B cell (primary cell): ENCODE results near the gene FBN2. TPM values are rescaled to one million over a fixed set of nuclear protein-coding genes. Genes with fewer than 3 reads are reported as not detected.

Source experiments
- ATAC-seq: fragments of 200-7000 bp; cut with Tn5 transposase; one replicate; pipeline ENCODE4 v1.10.0; 2021; ENCODE audit warnings: low read depth, mild to moderate bottlenecking, moderate number of reproducible peaks, moderate library complexity
- CTCF ChIA-PET: fragments of 350-600 bp; sonication (Branson Sonifier 250); formaldehyde crosslinking; loops from one replicate; lab custom pipeline; 2021; ENCODE audit warnings: antibody characterized with exemption, inconsistent platforms; lab: Charles Lee
- POLR2A ChIA-PET: fragments of 350-600 bp; sonication (Branson Sonifier 250); formaldehyde crosslinking; loops from one replicate; lab custom pipeline; 2021; ENCODE audit warnings: antibody characterized with exemption; lab: Charles Lee
- DNase-seq: peaks from one replicate; pipeline ENCODE4 v3.0.0; 2013
- H2AFZ ChIP-seq: 2 replicates; pipeline ENCODE4 v1.6.1; 2012; ENCODE audit warnings: mild to moderate bottlenecking, low read depth, low read length; ENCODE audit not compliant: insufficient read depth, poor library complexity, severe bottlenecking
- H3K27ac ChIP-seq, 2 donors: 1 replicate in 1 of 2; 2 replicates in 1 of 2; pipeline ENCODE4 v1.5.1; 2012 to 2013; ENCODE audit warnings: low read length in 2 of 2, mild to moderate bottlenecking in 2 of 2, moderate library complexity in 1 of 2
- H3K27me3 ChIP-seq, 4 experiments: fragments of 200-600 bp in 1 of 4; sonication (generic) in 1 of 4; replicated peaks in 1 of 4; 1 replicate in 2 of 4; 2 replicates in 2 of 4; pipeline versions ENCODE4 v1.6.1 to v1.7.0; 2013 to 2016; ENCODE audit warnings: low read length in 3 of 4, mild to moderate bottlenecking in 2 of 4, mixed read lengths in 1 of 4, moderate library complexity in 1 of 4; ENCODE audit not compliant: insufficient read depth in 4 of 4, control insufficient read depth in 3 of 4; ENCODE audit errors: control extremely low read depth in 1 of 4
- H3K36me3 ChIP-seq, 2 experiments: replicated peaks in 1 of 2; 1 replicate in 1 of 2; 2 replicates in 1 of 2; pipeline versions ENCODE4 v1.6.1 to v1.7.1; 2013; ENCODE audit warnings: low read length in 1 of 2; ENCODE audit not compliant: insufficient read depth in 2 of 2, control insufficient read depth in 1 of 2; ENCODE audit errors: control extremely low read depth in 1 of 2, extremely low read depth in 1 of 2
- H3K4me1 ChIP-seq, 2 donors: fragments of 200-600 bp in 1 of 2; sonication (generic) in 1 of 2; 1 replicate in 1 of 2; 2 replicates in 1 of 2; pipeline versions ENCODE4 v1.5.1 to v1.6.1; 2013 to 2017; ENCODE audit warnings: low read length in 2 of 2; ENCODE audit not compliant: control insufficient read depth in 2 of 2, insufficient read depth in 2 of 2
- H3K4me2 ChIP-seq: replicated peaks from 2 replicates; pipeline ENCODE3; 2012; ENCODE audit warnings: mild to moderate bottlenecking, low read depth, low read length; ENCODE audit not compliant: poor library complexity, severe bottlenecking
- H3K4me3 ChIP-seq, 5 experiments: fragments of 200-600 bp in 1 of 5; sonication (generic) in 1 of 5; 1 replicate in 3 of 5; 2 replicates in 2 of 5; pipeline versions ENCODE4 v1.5.1 to v1.7.0; 2011 to 2016; ENCODE audit warnings: low read length in 4 of 5, mild to moderate bottlenecking in 4 of 5, low read depth in 2 of 5, control low read depth in 1 of 5, moderate library complexity in 1 of 5; ENCODE audit not compliant: insufficient read depth in 1 of 5; ENCODE audit errors: control extremely low read depth in 1 of 5, extremely low read depth in 1 of 5
- H3K79me2 ChIP-seq: fragments of 200-600 bp; sonication (generic); one replicate; pipeline ENCODE4 v1.6.0; 2016; ENCODE audit warnings: low read length; ENCODE audit not compliant: control insufficient read depth, insufficient read depth
- H3K9ac ChIP-seq: fragments of 200-600 bp; sonication (generic); 2 replicates; pipeline ENCODE4 v1.6.1; 2017; ENCODE audit warnings: mild to moderate bottlenecking, low read length, moderate library complexity
- H3K9me3 ChIP-seq, 3 donors: one replicate each; pipeline versions ENCODE4 v1.6.1 to v1.7.1; 2013; ENCODE audit warnings: low read length in 2 of 3; ENCODE audit not compliant: control insufficient read depth in 2 of 3, insufficient read depth in 1 of 3; ENCODE audit errors: control extremely low read depth in 1 of 3
- H4K20me1 ChIP-seq: 2 replicates; pipeline ENCODE4 v1.6.0; 2012; ENCODE audit warnings: mild to moderate bottlenecking, low read length; ENCODE audit not compliant: insufficient read depth, control insufficient read depth, poor library complexity, severe bottlenecking
- H3K27ac Mint-ChIP-seq: one replicate; pipeline ENCODE4 v1.8.0; 2021; ENCODE audit warnings: mixed read lengths
- H3K27me3 Mint-ChIP-seq: one replicate; pipeline ENCODE4 v1.8.0; 2021; ENCODE audit warnings: mixed read lengths
- H3K4me1 Mint-ChIP-seq: one replicate; pipeline ENCODE4 v1.8.0; 2021; ENCODE audit warnings: mixed read lengths
- H3K4me3 Mint-ChIP-seq: one replicate; pipeline ENCODE4 v1.8.0; 2021; ENCODE audit warnings: mixed read lengths
- H3K9me3 Mint-ChIP-seq: one replicate; pipeline ENCODE4 v1.8.0; 2022; ENCODE audit warnings: mixed read lengths; ENCODE audit not compliant: insufficient read depth
- EZH2 ChIP-seq: IDR thresholded peaks from 2 replicates; pipeline ENCODE4 v1.6.1; 2012; ENCODE audit warnings: borderline replicate concordance, low read depth, mild to moderate bottlenecking, moderate library complexity, low read length; ENCODE audit not compliant: insufficient read depth, poor library complexity, severe bottlenecking
- WGBS: methylation state at CpG from one replicate; pipeline ENCODE4 v1.1.5; 2013; ENCODE audit warnings: missing lambda C conversion rate; ENCODE audit not compliant: insufficient coverage; 5-methylcytosine and 5-hydroxymethylcytosine counted together
- intact Hi-C: fragments of 100-400 bp; cut with micrococcal nuclease; formaldehyde crosslinking; loops from one replicate; pipeline ENCODE4 v1.10.0; 2022
- polyA plus RNA-seq: library from polyadenylated mRNA; depleted of rRNA; stranded (reverse); fragments of >200 nt; gene quantifications from 2 replicates; pipeline ENCODE4 v1.2.3, GENCODE V29; 2012
- total RNA-seq, 2 donors: library from RNA; stranded (reverse); fragments of 120-200 nt in 1 of 2; gene quantifications; 1 replicate in 1 of 2; 2 replicates in 1 of 2; pipeline versions ENCODE4 v1.2.3 to v1.2.4, GENCODE V29; 2013 to 2022
- TF ChIP-seq, protein P1 (sequence below): fragments of 200-600 bp; IDR thresholded peaks from one replicate; pipeline ENCODE4 v1.8.0; 2022; ENCODE audit warnings: antibody characterized with exemption, mild to moderate bottlenecking

The FBN2 gene
- total and polyA plus RNA-seq, 2 donors (not counting 1 experiment from before 2014, with no cell fraction given), result 0.03 TPM; not detected in 1

DNA sequence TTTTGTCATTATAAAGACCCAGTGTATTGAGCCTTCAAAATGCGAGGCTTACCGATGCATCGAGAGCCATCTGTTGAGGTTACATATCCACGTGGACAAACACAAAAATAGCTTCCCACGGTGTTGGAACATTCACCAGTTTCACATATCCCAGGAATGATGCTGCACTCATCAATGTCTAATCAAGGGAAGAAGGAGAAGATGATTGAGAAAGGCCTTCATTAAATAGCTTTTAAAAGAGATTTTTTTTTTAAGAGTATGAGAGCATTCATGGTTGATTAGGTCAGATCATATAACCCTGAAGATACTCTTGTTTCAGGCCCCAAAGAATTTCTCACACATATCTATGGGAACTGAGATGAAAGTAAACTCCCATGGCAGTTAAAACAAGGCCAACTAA lies 129.4 kb downstream of the FBN2 start:
- H3K27me3 ChIP-seq, result no peaks in the 10 kb centered on the region
- Mint-ChIP-seq H3K4me3 (no peak overlapping the region), H3K27ac (no peak overlapping the region), H3K27me3 (no peaks in the 10 kb centered on the region), H3K4me1 (no peaks in the 10 kb centered on the region), H3K9me3 (peaks cover 3% of the 10 kb centered on the region)
- H2AFZ ChIP-seq, result no peak overlapping the region
- no peak overlapping the region for H3K4me2 ChIP-seq
- H3K9ac ChIP-seq, result no peak overlapping the region
- intact Hi-C loops, result no loop called here
- DNase-seq, result no peak
- H3K4me1 ChIP-seq, result no peaks in the 10 kb centered on the region
- no peak overlapping the region for H3K27ac ChIP-seq
- H3K36me3 ChIP-seq, result no peaks in the 10 kb centered on the region
- WGBS, result no CpG with 5 or more reads among the region's 5 CpGs
- H4K20me1 ChIP-seq, result no peaks in the 10 kb centered on the region
- TF ChIP-seq, protein P1, sequence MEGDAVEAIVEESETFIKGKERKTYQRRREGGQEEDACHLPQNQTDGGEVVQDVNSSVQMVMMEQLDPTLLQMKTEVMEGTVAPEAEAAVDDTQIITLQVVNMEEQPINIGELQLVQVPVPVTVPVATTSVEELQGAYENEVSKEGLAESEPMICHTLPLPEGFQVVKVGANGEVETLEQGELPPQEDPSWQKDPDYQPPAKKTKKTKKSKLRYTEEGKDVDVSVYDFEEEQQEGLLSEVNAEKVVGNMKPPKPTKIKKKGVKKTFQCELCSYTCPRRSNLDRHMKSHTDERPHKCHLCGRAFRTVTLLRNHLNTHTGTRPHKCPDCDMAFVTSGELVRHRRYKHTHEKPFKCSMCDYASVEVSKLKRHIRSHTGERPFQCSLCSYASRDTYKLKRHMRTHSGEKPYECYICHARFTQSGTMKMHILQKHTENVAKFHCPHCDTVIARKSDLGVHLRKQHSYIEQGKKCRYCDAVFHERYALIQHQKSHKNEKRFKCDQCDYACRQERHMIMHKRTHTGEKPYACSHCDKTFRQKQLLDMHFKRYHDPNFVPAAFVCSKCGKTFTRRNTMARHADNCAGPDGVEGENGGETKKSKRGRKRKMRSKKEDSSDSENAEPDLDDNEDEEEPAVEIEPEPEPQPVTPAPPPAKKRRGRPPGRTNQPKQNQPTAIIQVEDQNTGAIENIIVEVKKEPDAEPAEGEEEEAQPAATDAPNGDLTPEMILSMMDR, result no peak
- TF ChIP-seq EZH2, result no peak
- no peak overlapping the region for H3K4me3 ChIP-seq
- ChIA-PET POLR2A (no interaction called here), CTCF (no interaction called here)
- no peak for ATAC-seq
- H3K9me3 ChIP-seq, result no peaks in the 10 kb centered on the region
- no peaks in the 10 kb centered on the region for H3K79me2 ChIP-seq

- Histone ChIP-seq H4K20me1 (no peaks in the 10 kb centered on the region), H3K4me1 (no peaks in the 10 kb centered on the region), H3K36me3 (no peaks in the 10 kb centered on the region), H3K9me3 (no peaks in the 10 kb centered on the region), H3K79me2 (no peaks in the 10 kb centered on the region), H3K27ac (no peak overlapping the region), H3K9ac (no peak overlapping the region), H2AFZ (no peak overlapping the region), H3K4me2 (no peak overlapping the region), H3K27me3 (no peaks in the 10 kb centered on the region), H3K4me3 (no peak overlapping the region)
- ChIA-PET POLR2A (no interaction called here), CTCF (no interaction called here)
- peaks cover 3% of the 10 kb centered on the region for H3K9me3 Mint-ChIP-seq
- H3K27ac Mint-ChIP-seq, result no peak overlapping the region
- WGBS, result no CpG with 5 or more reads among the region's 1 CpG
- no peak overlapping the region for H3K4me3 Mint-ChIP-seq
- no peaks in the 10 kb centered on the region for H3K27me3 Mint-ChIP-seq
- intact Hi-C loops, result no loop called here
- DNase-seq, result no peak
- ATAC-seq, result no peak
- H3K4me1 Mint-ChIP-seq, result no peaks in the 10 kb centered on the region
- TF ChIP-seq EZH2, result no peak
- TF ChIP-seq, protein P1, result no peak
These were observed 130.1 kb downstream of the FBN2 start for GRCh38 chr5:128407944-128408343.
